HepG2 (cell line): ENCODE measurements around the gene VAC14. TPM values are rescaled to one million over a fixed set of nuclear protein-coding genes. Genes with fewer than 3 reads are reported as not detected.

ENCODE experiments used
- ADNP ChIP-seq: sonication (generic); formaldehyde crosslinking; IDR thresholded peaks from 2 replicates; pipeline ENCODE4 v1.4.0; 2020; ENCODE audit warnings: missing genetic modification reagents
- ELF4 ChIP-seq: sonication (generic); formaldehyde crosslinking; IDR thresholded peaks from 2 replicates; pipeline ENCODE4 v1.5.0; 2020; ENCODE audit warnings: missing genetic modification reagents, mild to moderate bottlenecking, moderate library complexity, borderline replicate concordance
- FOSL2 ChIP-seq: sonication (generic); formaldehyde crosslinking; IDR thresholded peaks from 2 replicates; pipeline ENCODE4 v1.4.0; 2020; ENCODE audit warnings: missing genetic modification reagents
- GPN1 ChIP-seq: sonication (generic); formaldehyde crosslinking; IDR thresholded peaks from 2 replicates; pipeline ENCODE4 v1.5.1; 2020; ENCODE audit warnings: missing genetic modification reagents, borderline replicate concordance
- IKZF4 ChIP-seq: sonication (generic); formaldehyde crosslinking; IDR thresholded peaks from 2 replicates; pipeline ENCODE4 v1.5.1; 2020; ENCODE audit warnings: borderline replicate concordance, mild to moderate bottlenecking, low read depth, missing genetic modification reagents; ENCODE audit errors: not compliant biosample characterization
- ISL2 ChIP-seq: sonication (generic); formaldehyde crosslinking; IDR thresholded peaks from 2 replicates; pipeline ENCODE4 v1.5.0; 2020; ENCODE audit warnings: missing genetic modification reagents
- PLRG1 ChIP-seq: fragments of 450-650 bp; conservative IDR thresholded peaks from 2 replicates; pipeline ENCODE4 v1.6.1; 2016
- RCOR2 ChIP-seq: IDR thresholded peaks from 2 replicates; pipeline ENCODE4 v1.6.1; 2016; ENCODE audit warnings: missing biosample characterization, missing genetic modification reagents
- REL ChIP-seq: sonication (generic); formaldehyde crosslinking; conservative IDR thresholded peaks from 2 replicates; pipeline ENCODE4 v1.8.0; 2022; ENCODE audit warnings: mild to moderate bottlenecking, missing genetic modification reagents, moderate library complexity
- SIN3A ChIP-seq: IDR thresholded peaks from 2 replicates; pipeline ENCODE4 v1.6.1; 2011; ENCODE audit warnings: low read depth, mild to moderate bottlenecking, control low read depth, low read length, borderline replicate concordance
- SMAD1 ChIP-seq: sonication (generic); formaldehyde crosslinking; IDR thresholded peaks from 2 replicates; pipeline ENCODE4 v1.4.0; 2020; ENCODE audit warnings: missing genetic modification reagents, low read depth, mild to moderate bottlenecking, borderline replicate concordance
- TBL1XR1 ChIP-seq: fragments of 150-350 bp; IDR thresholded peaks from 2 replicates; pipeline ENCODE4 v1.6.1; 2014; ENCODE audit warnings: borderline replicate concordance, low read length; ENCODE audit not compliant: partially characterized antibody
- YEATS4 ChIP-seq: sonication (generic); formaldehyde crosslinking; IDR thresholded peaks from 2 replicates; pipeline ENCODE4 v1.4.0; 2020; ENCODE audit warnings: missing genetic modification reagents, borderline replicate concordance
- ZNF331 ChIP-seq: sonication (generic); formaldehyde crosslinking; IDR thresholded peaks from 2 replicates; pipeline ENCODE4 v1.4.0; 2020; ENCODE audit warnings: missing genetic modification reagents
- ZNF460 ChIP-seq: sonication (generic); formaldehyde crosslinking; IDR thresholded peaks from 2 replicates; pipeline ENCODE4 v1.5.1; 2020; ENCODE audit warnings: missing genetic modification reagents, mild to moderate bottlenecking, borderline replicate concordance
- ZNF503 ChIP-seq: sonication (generic); formaldehyde crosslinking; IDR thresholded peaks from 2 replicates; pipeline ENCODE4 v1.4.0; 2020; ENCODE audit warnings: missing genetic modification reagents
- ZNF563 ChIP-seq: sonication (generic); formaldehyde crosslinking; IDR thresholded peaks from 2 replicates; pipeline ENCODE4 v1.8.0; 2022; ENCODE audit warnings: mild to moderate bottlenecking, moderate library complexity, missing genetic modification reagents
- ZNF615 ChIP-seq: sonication (generic); formaldehyde crosslinking; IDR thresholded peaks from 2 replicates; pipeline ENCODE4 v1.5.0; 2020; ENCODE audit warnings: mild to moderate bottlenecking, missing genetic modification reagents, borderline replicate concordance
- ZNF644 ChIP-seq: IDR thresholded peaks from 2 replicates; pipeline ENCODE4 v1.6.1; 2016; ENCODE audit warnings: low read depth
- ZNF670 ChIP-seq: sonication (generic); formaldehyde crosslinking; IDR thresholded peaks from 2 replicates; pipeline ENCODE4 v1.8.0; 2022; ENCODE audit warnings: mild to moderate bottlenecking, missing genetic modification reagents, borderline replicate concordance
- ZNF709 ChIP-seq: sonication (generic); formaldehyde crosslinking; IDR thresholded peaks from 2 replicates; pipeline ENCODE4 v1.5.0; 2020; ENCODE audit warnings: mild to moderate bottlenecking, missing genetic modification reagents
- ZNF768 ChIP-seq: sonication (generic); formaldehyde crosslinking; IDR thresholded peaks from 2 replicates; pipeline ENCODE4 v1.4.0; 2020; ENCODE audit warnings: missing genetic modification reagents
- ZNF788 ChIP-seq: sonication (generic); formaldehyde crosslinking; IDR thresholded peaks from 2 replicates; pipeline ENCODE4 v1.5.0; 2020; ENCODE audit warnings: mild to moderate bottlenecking, missing genetic modification reagents, borderline replicate concordance
- ZSCAN5A ChIP-seq: sonication (generic); formaldehyde crosslinking; IDR thresholded peaks from 2 replicates; pipeline ENCODE4 v1.8.0; 2022; ENCODE audit warnings: mild to moderate bottlenecking, missing genetic modification reagents, borderline replicate concordance
- polyA plus RNA-seq, 8 experiments: library from polyadenylated mRNA; depleted of rRNA in 3 of 8; stranded (reverse) in 7 of 8; unstranded in 1 of 8; fragments of >200 nt; fragmentation: Illumina TruSeq in 4 of 8; extraction: Trizol in 4 of 8; gene quantifications; 2 replicates each; pipeline versions ENCODE4 v1.2.1 to v1.2.3, GENCODE V29; 2011 to 2016; ENCODE audit warnings: low read depth in 4 of 8, missing spikeins in 1 of 8, mixed read lengths in 1 of 8; ENCODE audit not compliant: insufficient read depth in 1 of 8
- total RNA-seq, 5 experiments: library from RNA; depleted of rRNA; stranded (reverse); fragments of >200 nt; fragmentation: Illumina TruSeq; extraction: Trizol; gene quantifications; 2 replicates each; pipeline ENCODE4 v1.2.3, GENCODE V29; 2016; ENCODE audit warnings: low read depth in 1 of 5
- TF ChIP-seq, protein P1 (sequence below): sonication (generic); formaldehyde crosslinking; IDR thresholded peaks from 2 replicates; pipeline ENCODE4 v1.8.0; 2022; ENCODE audit warnings: mild to moderate bottlenecking, missing genetic modification reagents, moderate library complexity
- TF ChIP-seq, protein P2 (sequence below): sonication (generic); formaldehyde crosslinking; IDR thresholded peaks from 2 replicates; pipeline ENCODE4 v1.5.0; 2020; ENCODE audit warnings: missing genetic modification reagents

VAC14 gene
- total and polyA plus RNA-seq, 2 of the 13 experiments (the other 11 are each of a cell fraction or from before 2014, with no cell fraction given), result 23.5 to 24.6 TPM

DNA sequence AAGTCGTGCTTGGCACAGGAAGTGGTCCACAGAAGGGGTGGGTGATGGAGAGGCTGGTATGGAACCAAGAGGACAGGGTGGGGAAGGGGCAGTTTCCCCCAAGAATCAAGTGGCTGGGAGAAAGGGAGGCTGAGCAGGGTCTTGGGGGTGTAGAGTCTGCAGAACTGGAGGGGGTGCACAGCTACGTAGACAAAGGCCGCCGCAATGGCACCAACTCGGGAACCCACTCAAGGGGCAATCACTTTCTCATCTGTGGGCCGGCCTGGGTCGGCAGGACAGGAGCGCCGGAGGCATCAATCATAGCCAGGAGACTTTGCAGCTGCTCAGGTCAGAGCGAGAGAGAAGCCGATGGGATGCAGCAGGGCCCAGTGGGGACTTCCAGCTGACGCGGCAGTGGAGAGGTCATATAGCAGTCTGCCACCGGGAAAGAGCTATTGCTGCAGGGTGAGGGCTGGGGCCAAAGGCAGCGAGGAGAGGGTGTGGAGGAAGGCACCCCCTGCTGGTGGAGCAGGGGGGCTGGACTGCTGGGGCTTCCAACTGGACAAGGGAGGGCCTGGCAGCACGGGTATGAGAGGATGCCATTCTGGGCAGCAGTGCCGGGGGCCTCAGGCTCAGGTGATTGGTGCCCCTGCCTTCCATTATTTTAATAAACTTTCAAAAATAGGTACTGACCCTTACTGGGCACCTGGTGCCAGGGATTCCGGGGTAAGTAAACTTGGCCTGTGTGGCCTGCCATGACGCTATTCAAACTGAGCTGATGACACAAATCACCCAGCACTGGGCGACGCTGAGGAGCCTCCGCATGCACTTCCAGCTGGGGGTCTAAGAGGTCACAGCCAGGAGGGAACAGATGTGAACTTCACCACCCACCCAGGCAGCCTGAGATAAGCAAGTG is 62.6 kb downstream of the VAC14 start (continued):
- TF ChIP-seq ZNF503 (CRISPR knock-in tag), result no peak
- peak; percentile 50; the same call in 1 of the 2 replicates for TF ChIP-seq ZNF331 (CRISPR knock-in tag)
- TF ChIP-seq GPN1 (CRISPR knock-in tag), result no peak
- no peak for TF ChIP-seq RCOR2 (CRISPR knock-in tag)
- no peak for TF ChIP-seq IKZF4 (CRISPR knock-in tag)
- no peak for TF ChIP-seq ZNF615 (CRISPR knock-in tag)
- no peak for TF ChIP-seq SMAD1 (CRISPR knock-in tag)
- TF ChIP-seq YEATS4 (CRISPR knock-in tag), result 0 out of 2 replicates have a peak, but pooled peaks have one; percentile 24
- peak; percentile 87; the same call in 1 of the 2 replicates for TF ChIP-seq ZNF788 (CRISPR knock-in tag)
- TF ChIP-seq ZNF670 (CRISPR knock-in tag), result no peak
- no peak for TF ChIP-seq ZNF563 (CRISPR knock-in tag)
- no peak for TF ChIP-seq ELF4 (CRISPR knock-in tag)
- TF ChIP-seq ZNF460 (CRISPR knock-in tag), result no peak
- no peak for TF ChIP-seq TBL1XR1
- no peak for TF ChIP-seq ZSCAN5A (CRISPR knock-in tag)
- TF ChIP-seq PLRG1, result no peak
- TF ChIP-seq, protein P1, sequence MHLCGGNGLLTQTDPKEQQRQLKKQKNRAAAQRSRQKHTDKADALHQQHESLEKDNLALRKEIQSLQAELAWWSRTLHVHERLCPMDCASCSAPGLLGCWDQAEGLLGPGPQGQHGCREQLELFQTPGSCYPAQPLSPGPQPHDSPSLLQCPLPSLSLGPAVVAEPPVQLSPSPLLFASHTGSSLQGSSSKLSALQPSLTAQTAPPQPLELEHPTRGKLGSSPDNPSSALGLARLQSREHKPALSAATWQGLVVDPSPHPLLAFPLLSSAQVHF (CRISPR knock-in tag), result no peak
- no peak for TF ChIP-seq ZNF644 (CRISPR knock-in tag)
- TF ChIP-seq ADNP, result no peak
- TF ChIP-seq FOSL2 (CRISPR knock-in tag), result peak; percentile 44; the same call in 1 of the 2 replicates
- no peak for TF ChIP-seq ZNF709 (CRISPR knock-in tag)
- TF ChIP-seq ZNF768 (CRISPR knock-in tag), result peak; percentile 36; the same call in 1 of the 2 replicates
- TF ChIP-seq ISL2 (CRISPR knock-in tag), result 0 out of 2 replicates have a peak, but pooled peaks have one; percentile 36
- no peak for TF ChIP-seq SIN3A
- TF ChIP-seq, protein P2, sequence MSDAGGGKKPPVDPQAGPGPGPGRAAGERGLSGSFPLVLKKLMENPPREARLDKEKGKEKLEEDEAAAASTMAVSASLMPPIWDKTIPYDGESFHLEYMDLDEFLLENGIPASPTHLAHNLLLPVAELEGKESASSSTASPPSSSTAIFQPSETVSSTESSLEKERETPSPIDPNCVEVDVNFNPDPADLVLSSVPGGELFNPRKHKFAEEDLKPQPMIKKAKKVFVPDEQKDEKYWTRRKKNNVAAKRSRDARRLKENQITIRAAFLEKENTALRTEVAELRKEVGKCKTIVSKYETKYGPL (CRISPR knock-in tag), result no peak
- TF ChIP-seq REL (CRISPR knock-in tag), result no peak
